OCI-LY1 (cell line): ENCODE measurements around the gene EIF3J.

ENCODE experiments used
- CTCF ChIP-seq: fragments of 200-600 bp; sonication (generic), shearing (Covaris generic); IDR thresholded peaks from 2 replicates; pipeline ENCODE4 v1.5.1; 2017; ENCODE audit warnings: mild to moderate bottlenecking, antibody characterized with exemption, low read length, moderate library complexity, mixed read lengths
- EZH2 ChIP-seq: fragments of 200-600 bp; sonication (generic), shearing (Covaris generic); IDR thresholded peaks from 2 replicates; pipeline ENCODE4 v1.8.0; 2017; ENCODE audit warnings: borderline replicate concordance, mixed run types, mild to moderate bottlenecking, antibody characterized with exemption, low read length, moderate library complexity, mixed read lengths

DNA sequence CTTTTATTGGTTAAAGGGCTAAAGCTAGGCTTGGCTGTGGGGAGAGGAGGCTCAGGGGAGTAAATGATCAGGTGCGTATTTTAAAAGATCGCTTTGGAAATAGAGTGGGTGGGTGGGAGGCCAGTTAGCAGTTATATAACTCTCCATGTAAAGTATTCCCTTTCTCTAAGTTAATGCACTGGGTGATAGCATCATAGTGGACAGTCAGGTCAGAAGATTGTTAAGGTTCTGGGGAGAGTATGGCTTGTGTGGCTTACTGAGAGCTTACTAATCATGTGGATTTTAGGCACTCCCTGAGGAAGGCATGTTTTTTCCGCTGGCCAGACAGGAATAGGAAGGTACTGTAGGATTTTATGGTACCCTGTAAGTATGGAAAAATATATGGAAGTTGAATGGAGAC is 6.3 kb upstream of the EIF3J start:
- TF ChIP-seq EZH2 (no peak), CTCF (no peak)
